SK-N-MC (cell line): ENCODE results near the gene CSNK1G1.

Experiments
- EZH2 ChIP-seq: fragments of 200-600 bp; sonication (generic); IDR thresholded peaks from one replicate; pipeline ENCODE4 v1.6.1; 2017; ENCODE audit warnings: antibody characterized with exemption
- FOXP2 ChIP-seq: optimal IDR thresholded peaks from 2 replicates; pipeline ENCODE3; 2011; ENCODE audit warnings: mild to moderate bottlenecking, moderate library complexity; ENCODE audit not compliant: insufficient read depth; ENCODE audit errors: extremely low read length, control extremely low read depth
- POLR2AphosphoS5 ChIP-seq: IDR thresholded peaks from 2 replicates; pipeline ENCODE4 v1.6.1; 2012; ENCODE audit warnings: mild to moderate bottlenecking, low read depth, low read length, borderline replicate concordance

DNA sequence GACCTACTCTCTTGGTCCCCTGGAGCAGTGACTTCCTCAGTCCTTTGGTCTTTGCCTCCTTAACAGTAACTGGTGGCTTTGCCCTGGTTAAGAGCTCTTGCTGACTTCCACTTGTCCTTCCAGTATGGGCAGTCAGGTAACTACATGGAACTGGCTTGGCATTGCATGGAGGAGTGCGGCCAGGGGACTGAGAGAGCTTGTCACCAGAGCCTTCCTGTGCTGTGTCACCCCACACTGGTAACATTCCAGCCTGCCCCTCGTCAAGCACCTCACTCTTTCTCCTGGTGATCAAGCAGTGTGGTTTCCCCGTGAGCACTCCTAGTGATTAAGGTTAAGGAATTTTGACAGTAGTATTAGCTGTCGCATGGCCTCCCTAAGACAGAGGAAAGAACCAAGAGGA, 223.8 kb downstream of the CSNK1G1 start:
- TF ChIP-seq POLR2AphosphoS5, result no peak
- TF ChIP-seq EZH2, result no peak
- TF ChIP-seq FOXP2, result no peak
